NT2/D1 (cell line): ENCODE measurements around the gene PAK1.
A peak's percentile ranks its signal among the peaks of the same experiment; 100 is the strongest.

Experiments used
- DNase-seq: peaks from one replicate; pipeline ENCODE4 v3.0.0-alpha.2; 2011; ENCODE audit warnings: low read depth, low spot score
- H3K27me3 ChIP-seq: 2 replicates; pipeline ENCODE4 v1.6.0; 2011; ENCODE audit warnings: mild to moderate bottlenecking; ENCODE audit not compliant: insufficient read length, insufficient read depth
- H3K36me3 ChIP-seq: 2 replicates; pipeline ENCODE4 v1.6.1; 2011; ENCODE audit warnings: mild to moderate bottlenecking, low read length, mixed read lengths; ENCODE audit not compliant: insufficient read depth, insufficient read length
- H3K4me1 ChIP-seq: 2 replicates; pipeline ENCODE4 v1.5.1; 2011; ENCODE audit not compliant: insufficient read depth, insufficient read length
- H3K4me3 ChIP-seq: 2 replicates; pipeline ENCODE4 v1.5.1; 2011; ENCODE audit warnings: low read depth; ENCODE audit not compliant: insufficient read length
- H3K9ac ChIP-seq: 2 replicates; pipeline ENCODE4 v1.6.0; 2011; ENCODE audit warnings: low read depth; ENCODE audit not compliant: insufficient read length
- H3K9me3 ChIP-seq: 2 replicates; pipeline ENCODE4 v1.5.1; 2011; ENCODE audit warnings: mild to moderate bottlenecking, low read length; ENCODE audit not compliant: insufficient read depth
- SUZ12 ChIP-seq: IDR thresholded peaks from 2 replicates; pipeline ENCODE4 v1.6.1; 2011; ENCODE audit not compliant: insufficient read length, insufficient read depth; ENCODE audit errors: extremely low read depth
- YY1 ChIP-seq: IDR thresholded peaks from 2 replicates; pipeline ENCODE4 v1.6.1; 2011; ENCODE audit not compliant: insufficient read length, insufficient read depth
- ZNF274 ChIP-seq: IDR thresholded peaks from 2 replicates; pipeline ENCODE4 v1.6.1; 2011; ENCODE audit warnings: mild to moderate bottlenecking, low read depth, low read length

The PAK1 gene

DNA sequence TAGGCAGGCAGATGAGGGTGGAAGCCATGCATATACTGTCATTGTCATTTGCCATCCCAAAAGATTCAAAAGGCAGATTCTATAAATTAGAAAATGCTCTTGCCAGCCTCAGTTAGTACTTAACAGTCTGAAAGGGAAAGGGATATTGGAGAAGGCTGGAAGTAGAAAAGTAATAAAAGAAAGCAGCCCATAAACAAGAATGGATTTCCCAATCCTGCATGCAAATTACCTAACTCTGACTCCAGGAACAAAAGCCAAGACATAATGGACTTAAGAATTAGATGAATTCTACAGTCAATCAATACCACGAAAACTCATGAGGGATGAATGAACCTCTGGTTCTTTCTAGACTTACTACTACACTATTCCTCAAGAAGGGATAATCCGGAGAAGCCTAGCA, 5.9 kb downstream of the PAK1 start:
- Histone ChIP-seq H3K27me3 (no peaks in the 10 kb centered on the region), H3K4me1 (no peaks in the 10 kb centered on the region), H3K4me3 (no peak overlapping the region), H3K9ac (no peak overlapping the region), H3K36me3 (no peaks in the 10 kb centered on the region), H3K9me3 (no peaks in the 10 kb centered on the region)
- TF ChIP-seq ZNF274 = no peak
- no peak for TF ChIP-seq SUZ12
- no peak for TF ChIP-seq YY1
- DNase-seq = no peak

GRCh38 chr11:77467233-77467632, 6.7 kb downstream of the PAK1 start:
- no peaks in the 10 kb centered on the region for H3K27me3 ChIP-seq
- TF ChIP-seq YY1 = no peak
- no peak for TF ChIP-seq ZNF274
- no peak for TF ChIP-seq SUZ12
- DNase-seq = no peak
- H3K4me1 ChIP-seq = no peaks in the 10 kb centered on the region
- H3K36me3 ChIP-seq = no peaks in the 10 kb centered on the region
- no peak overlapping the region for H3K4me3 ChIP-seq
- H3K9me3 ChIP-seq = no peaks in the 10 kb centered on the region
- no peak overlapping the region for H3K9ac ChIP-seq

GRCh38 chr11:77457340-77457739, 16.6 kb downstream of the PAK1 start:
- Histone ChIP-seq H3K27me3 (no peaks in the 10 kb centered on the region), H3K36me3 (peaks cover 5% of the 10 kb centered on the region), H3K9me3 (no peaks in the 10 kb centered on the region), H3K9ac (no peak overlapping the region), H3K4me3 (no peak overlapping the region), H3K4me1 (no peaks in the 10 kb centered on the region)
- peak; percentile 80 for DNase-seq
- TF ChIP-seq ZNF274 = no peak
- no peak for TF ChIP-seq SUZ12

- no peak for TF ChIP-seq SUZ12
- TF ChIP-seq YY1 = no peak
- no peak for TF ChIP-seq ZNF274
These were observed 18.2 kb downstream of the PAK1 start for GRCh38 chr11:77455740-77456139.

GRCh38 chr11:77454867-77455655, 18.8 kb downstream of the PAK1 start:
- peaks cover 9% of the 10 kb centered on the region for H3K36me3 ChIP-seq
- no peaks in the 10 kb centered on the region for H3K9me3 ChIP-seq
- H3K27me3 ChIP-seq = no peaks in the 10 kb centered on the region
- no peak for DNase-seq
- H3K4me3 ChIP-seq = no peak overlapping the region
- H3K4me1 ChIP-seq = no peaks in the 10 kb centered on the region
- H3K9ac ChIP-seq = no peak overlapping the region
- TF ChIP-seq SUZ12 (no peak), ZNF274 (no peak), YY1 (no peak)

More at GRCh38 chr11:77455740-77456139, 18.2 kb downstream of the PAK1 start:
- Histone ChIP-seq H3K36me3 (peaks cover 9% of the 10 kb centered on the region), H3K4me3 (no peak overlapping the region), H3K4me1 (no peaks in the 10 kb centered on the region), H3K9me3 (no peaks in the 10 kb centered on the region), H3K9ac (no peak overlapping the region), H3K27me3 (no peaks in the 10 kb centered on the region)
- DNase-seq = no peak

DNA sequence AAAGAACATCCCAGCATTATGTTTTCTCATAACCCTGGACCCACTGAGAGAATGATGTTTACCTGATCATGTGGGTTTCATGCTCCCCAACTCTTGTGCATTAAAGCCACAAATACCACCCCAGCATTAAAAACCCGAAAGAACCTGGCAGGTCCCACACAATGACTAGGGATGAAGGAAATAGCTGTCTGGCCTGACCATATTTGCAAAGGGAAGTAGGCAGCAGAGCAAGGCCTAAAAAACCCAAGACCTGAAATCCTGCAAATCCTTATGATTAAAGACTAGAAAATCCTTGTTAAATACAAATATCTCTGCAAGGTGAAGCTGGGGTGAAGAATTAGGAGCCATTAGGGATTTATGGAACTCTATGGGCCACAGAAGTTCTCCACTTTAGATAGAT, 23.7 kb downstream of the PAK1 start:
- no peaks in the 10 kb centered on the region for H3K27me3 ChIP-seq
- no peak overlapping the region for H3K9ac ChIP-seq
- no peak overlapping the region for H3K4me3 ChIP-seq
- TF ChIP-seq YY1 (no peak), SUZ12 (no peak), ZNF274 (no peak)
- no peaks in the 10 kb centered on the region for H3K9me3 ChIP-seq
- peaks cover 9% of the 10 kb centered on the region for H3K36me3 ChIP-seq
- no peaks in the 10 kb centered on the region for H3K4me1 ChIP-seq
- DNase-seq = no peak

- no peak for DNase-seq
- no peaks in the 10 kb centered on the region for H3K27me3 ChIP-seq
- no peak overlapping the region for H3K4me3 ChIP-seq
- no peaks in the 10 kb centered on the region for H3K4me1 ChIP-seq
- H3K9ac ChIP-seq = no peak overlapping the region
- H3K9me3 ChIP-seq = no peaks in the 10 kb centered on the region
- H3K36me3 ChIP-seq = peaks cover 9% of the 10 kb centered on the region
- TF ChIP-seq SUZ12 (no peak), ZNF274 (no peak), YY1 (no peak)
These were observed 24.1 kb downstream of the PAK1 start for GRCh38 chr11:77449784-77450183.
